Measurements from ENCODE around the gene DNAJC10. TPM values are rescaled to one million over a fixed set of nuclear protein-coding genes. Genes with fewer than 3 reads are reported as not detected.
"Not testable (repeated sequence)": the region's sequence is repeated elsewhere in the genome, so short reads cannot be mapped to it uniquely, and the experiment has no call there.

DNAJC10 gene
- total RNA-seq, 5 donors from 2014 or later (not counting 1 experiment from before 2014, with no cell fraction given) = 39.5 to 52.9 (median 46.1) TPM

- POLR2A ChIA-PET = interaction anchor here in 1 of 2 donors (0.5 to 0.7 kb wide), 3 partner anchors 10 to 233 kb away, joined by 3 to 15 read pairs (median 4); no protein-coding TSS in a partner anchor
Measured at GRCh38 chr2:182729710-182730339, 13.8 kb downstream of the DNAJC10 start.

GRCh38 chr2:182730486-182730885, 14.4 kb downstream of the DNAJC10 start:
- Mint-ChIP-seq H3K36me3 (peaks cover 51% of the 10 kb centered on the region), H3K4me3 (no peak overlapping the region), H3K27me3 (no peaks in the 10 kb centered on the region), H3K9me3 (no peaks in the 10 kb centered on the region), H3K4me1 (peaks cover 2 to 7% (median 2%) of the 10 kb centered on the region in 3 donors), H3K27ac (no peak overlapping the region)
- Histone ChIP-seq H3K27me3 (replicated peaks in 1 of 2; ENCODE audit: control insufficient read depth in 2 of 2, extremely low read depth in 1 of 2, insufficient read depth in 2 of 2, low read length in 1 of 2) (no peaks in the 10 kb centered on the region), H3K36me3 (ENCODE audit: control insufficient read depth in 2 of 2, extremely low read depth in 1 of 2, insufficient read depth in 1 of 2, low read length in 1 of 2) (peaks cover 2 to 11% of the 10 kb centered on the region in 2 donors), H3K4me3 (ENCODE audit: control insufficient read depth in 1 of 2, extremely low read depth in 1 of 2, low read length in 1 of 2) (no peak overlapping the region), H3K9me3 (no peaks in the 10 kb centered on the region), H3K27ac (ENCODE audit: low read length) (no peak overlapping the region), H3K4me1 (ENCODE audit: control insufficient read depth in 1 of 2, extremely low read depth in 1 of 2, insufficient read depth in 2 of 2, low read length in 2 of 2) (no peaks in the 10 kb centered on the region)
- CTCF ChIA-PET = no interaction called here
- POLR2A ChIA-PET = interaction anchor here in 1 of 2 donors (0.6 to 0.7 kb wide), 2 partner anchors 11 to 15 kb away, joined by 3 to 15 read pairs; no protein-coding TSS in a partner anchor
- ATAC-seq (replicated peaks in 1 of 4) (no peak), DNase-seq (no peak)

More at GRCh38 chr2:182729710-182730339, 13.8 kb downstream of the DNAJC10 start:
- CTCF ChIA-PET = interaction anchor here in 1 of 2 donors (0.7 kb wide), 1 partner anchor 13 kb away, joined by 3 read pairs; no protein-coding TSS in a partner anchor
- no peak overlapping the region for H3K27ac Mint-ChIP-seq
- H3K4me1 ChIP-seq (ENCODE audit: control insufficient read depth in 1 of 2, extremely low read depth in 1 of 2, insufficient read depth in 2 of 2, low read length in 2 of 2) = no peaks in the 10 kb centered on the region
- H3K27me3 Mint-ChIP-seq = no peaks in the 10 kb centered on the region
- no peak overlapping the region for H3K27ac ChIP-seq (ENCODE audit: low read length)
- ATAC-seq (replicated peaks in 1 of 4) (no peak), DNase-seq (no peak)
- H3K36me3 Mint-ChIP-seq = peaks cover 52% of the 10 kb centered on the region
- no peaks in the 10 kb centered on the region for H3K9me3 ChIP-seq
- no peaks in the 10 kb centered on the region for H3K9me3 Mint-ChIP-seq
- peaks cover 2 to 11% of the 10 kb centered on the region in 2 donors for H3K36me3 ChIP-seq (ENCODE audit: control insufficient read depth in 2 of 2, extremely low read depth in 1 of 2, insufficient read depth in 1 of 2, low read length in 1 of 2)
- H3K4me1 Mint-ChIP-seq = peaks cover 2 to 13% (median 2%) of the 10 kb centered on the region in 3 donors
- no peaks in the 10 kb centered on the region for H3K27me3 ChIP-seq (replicated peaks in 1 of 2; ENCODE audit: control insufficient read depth in 2 of 2, extremely low read depth in 1 of 2, insufficient read depth in 2 of 2, low read length in 1 of 2)
- no CpG with 5 or more reads among the region's 2 CpGs for WGBS (ENCODE audit: insufficient coverage)
- H3K4me3 Mint-ChIP-seq = no peak overlapping the region
- no peak overlapping the region for H3K4me3 ChIP-seq (ENCODE audit: control insufficient read depth in 1 of 2, extremely low read depth in 1 of 2, low read length in 1 of 2)

- Histone ChIP-seq H3K36me3 (ENCODE audit: control insufficient read depth in 2 of 2, extremely low read depth in 1 of 2, insufficient read depth in 1 of 2, low read length in 1 of 2) (peaks cover 0 to 16% of the 10 kb centered on the region in 2 donors), H3K9me3 (no peaks in the 10 kb centered on the region), H3K27ac (ENCODE audit: low read length) (no peak overlapping the region), H3K4me3 (ENCODE audit: control insufficient read depth in 1 of 2, extremely low read depth in 1 of 2, low read length in 1 of 2) (no peak overlapping the region), H3K4me1 (ENCODE audit: control insufficient read depth in 1 of 2, extremely low read depth in 1 of 2, insufficient read depth in 2 of 2, low read length in 2 of 2) (no peaks in the 10 kb centered on the region), H3K27me3 (replicated peaks in 1 of 2; ENCODE audit: control insufficient read depth in 2 of 2, extremely low read depth in 1 of 2, insufficient read depth in 2 of 2, low read length in 1 of 2) (no peaks in the 10 kb centered on the region)
- POLR2A ChIA-PET = no interaction called here
- Mint-ChIP-seq H3K9me3 (no peaks in the 10 kb centered on the region), H3K36me3 (peaks cover 55% of the 10 kb centered on the region), H3K27me3 (no peaks in the 10 kb centered on the region), H3K27ac (no peak overlapping the region), H3K4me3 (no peak overlapping the region), H3K4me1 (peaks cover 0 to 6% (median 2%) of the 10 kb centered on the region in 3 donors)
- CTCF ChIA-PET = no interaction called here
- ATAC-seq (replicated peaks in 1 of 4) (no peak), DNase-seq (no peak)
Measured at GRCh38 chr2:182732736-182733135, 16.7 kb downstream of the DNAJC10 start.

GRCh38 chr2:182733572-182733971, 17.5 kb downstream of the DNAJC10 start:
- no peak overlapping the region for H3K27ac Mint-ChIP-seq
- POLR2A ChIA-PET = no interaction called here
- no CpG with 5 or more reads among the region's 1 CpG for WGBS (ENCODE audit: insufficient coverage)

GRCh38 chr2:182736856-182737255, 20.8 kb downstream of the DNAJC10 start:
- H3K27me3 ChIP-seq (replicated peaks in 1 of 2; ENCODE audit: control insufficient read depth in 2 of 2, extremely low read depth in 1 of 2, insufficient read depth in 2 of 2, low read length in 1 of 2); H3K9me3 ChIP-seq; H3K4me1 ChIP-seq (ENCODE audit: control insufficient read depth in 1 of 2, extremely low read depth in 1 of 2, insufficient read depth in 2 of 2, low read length in 2 of 2); CTCF ChIA-PET; H3K4me3 ChIP-seq (ENCODE audit: control insufficient read depth in 1 of 2, extremely low read depth in 1 of 2, low read length in 1 of 2); ATAC-seq (replicated peaks in 1 of 4); H3K9me3 Mint-ChIP-seq; H3K27ac ChIP-seq (ENCODE audit: low read length); H3K27me3 Mint-ChIP-seq; DNase-seq; H3K4me3 Mint-ChIP-seq; H3K27ac Mint-ChIP-seq: not testable (repeated sequence)
- Mint-ChIP-seq H3K36me3 (peaks cover 55% of the 10 kb centered on the region), H3K4me1 (peaks cover 6 to 12% (median 12%) of the 10 kb centered on the region in 3 donors)
- WGBS (ENCODE audit: insufficient coverage) = no CpG with 5 or more reads among the region's 8 CpGs
- peaks cover 6 to 11% of the 10 kb centered on the region in 2 donors for H3K36me3 ChIP-seq (ENCODE audit: control insufficient read depth in 2 of 2, extremely low read depth in 1 of 2, insufficient read depth in 1 of 2, low read length in 1 of 2)
- POLR2A ChIA-PET = interaction anchor here in 1 of 2 donors (0.5 kb wide), 1 partner anchor 58 kb away, joined by 6 read pairs; no protein-coding TSS in a partner anchor

More at GRCh38 chr2:182733572-182733971, 17.5 kb downstream of the DNAJC10 start:
- Mint-ChIP-seq H3K9me3 (no peaks in the 10 kb centered on the region), H3K36me3 (peaks cover 59% of the 10 kb centered on the region), H3K4me3 (no peak overlapping the region), H3K4me1 (peaks cover 0 to 6% (median 0%) of the 10 kb centered on the region in 3 donors), H3K27me3 (no peaks in the 10 kb centered on the region)
- no peaks in the 10 kb centered on the region for H3K9me3 ChIP-seq
- no peaks in the 10 kb centered on the region for H3K4me1 ChIP-seq (ENCODE audit: control insufficient read depth in 1 of 2, extremely low read depth in 1 of 2, insufficient read depth in 2 of 2, low read length in 2 of 2)
- CTCF ChIA-PET = no interaction called here
- ATAC-seq (replicated peaks in 1 of 4) (no peak), DNase-seq (no peak)
- H3K36me3 ChIP-seq (ENCODE audit: control insufficient read depth in 2 of 2, extremely low read depth in 1 of 2, insufficient read depth in 1 of 2, low read length in 1 of 2) = peaks cover 6 to 19% of the 10 kb centered on the region in 2 donors
- H3K4me3 ChIP-seq (ENCODE audit: control insufficient read depth in 1 of 2, extremely low read depth in 1 of 2, low read length in 1 of 2) = no peak overlapping the region
- no peaks in the 10 kb centered on the region for H3K27me3 ChIP-seq (replicated peaks in 1 of 2; ENCODE audit: control insufficient read depth in 2 of 2, extremely low read depth in 1 of 2, insufficient read depth in 2 of 2, low read length in 1 of 2)
- no peak overlapping the region for H3K27ac ChIP-seq (ENCODE audit: low read length)

- POLR2A ChIA-PET = no interaction called here
- Histone ChIP-seq H3K27me3 (replicated peaks in 1 of 2; ENCODE audit: control insufficient read depth in 2 of 2, extremely low read depth in 1 of 2, insufficient read depth in 2 of 2, low read length in 1 of 2) (no peaks in the 10 kb centered on the region), H3K4me1 (ENCODE audit: control insufficient read depth in 1 of 2, extremely low read depth in 1 of 2, insufficient read depth in 2 of 2, low read length in 2 of 2) (peaks cover 0 to 7% of the 10 kb centered on the region in 2 experiments), H3K4me3 (ENCODE audit: control insufficient read depth in 1 of 2, extremely low read depth in 1 of 2, low read length in 1 of 2) (no peak overlapping the region), H3K27ac (ENCODE audit: low read length) (no peak overlapping the region), H3K36me3 (ENCODE audit: control insufficient read depth in 2 of 2, extremely low read depth in 1 of 2, insufficient read depth in 1 of 2, low read length in 1 of 2) (peaks cover 6 to 34% of the 10 kb centered on the region in 2 donors), H3K9me3 (no peaks in the 10 kb centered on the region)
- no CpG with 5 or more reads among the region's 2 CpGs for WGBS (ENCODE audit: insufficient coverage)
- Mint-ChIP-seq H3K36me3 (peaks cover 71% of the 10 kb centered on the region), H3K4me3 (no peak overlapping the region), H3K27ac (no peak overlapping the region), H3K4me1 (peaks cover 0 to 13% (median 12%) of the 10 kb centered on the region in 3 donors), H3K9me3 (peaks cover 0 to 2% (median 0%) of the 10 kb centered on the region in 3 donors), H3K27me3 (no peaks in the 10 kb centered on the region)
- CTCF ChIA-PET = interaction anchor here in 1 of 2 donors (0.9 kb wide), 1 partner anchor 44 kb away, joined by 3 read pairs; no protein-coding TSS in a partner anchor
- no peak for ATAC-seq (replicated peaks in 1 of 4)
- DNase-seq = peak in 1 of 35 experiments; percentile 14
Measured at GRCh38 chr2:182740701-182741100, 24.6 kb downstream of the DNAJC10 start.
